HG02970 (cell line): ENCODE measurements around the gene SPC24.

Experiments used
- ATAC-seq: cut with Tn5 transposase; IDR thresholded peaks from one replicate; pipeline ENCODE4 v1.9.1; 2021; ENCODE audit warnings: mild to moderate bottlenecking, moderate library complexity, moderate number of reproducible peaks; ENCODE audit not compliant: unreplicated experiment, low FRiP score

The SPC24 gene, protein sequence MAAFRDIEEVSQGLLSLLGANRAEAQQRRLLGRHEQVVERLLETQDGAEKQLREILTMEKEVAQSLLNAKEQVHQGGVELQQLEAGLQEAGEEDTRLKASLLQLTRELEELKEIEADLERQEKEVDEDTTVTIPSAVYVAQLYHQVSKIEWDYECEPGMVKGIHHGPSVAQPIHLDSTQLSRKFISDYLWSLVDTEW

DNA sequence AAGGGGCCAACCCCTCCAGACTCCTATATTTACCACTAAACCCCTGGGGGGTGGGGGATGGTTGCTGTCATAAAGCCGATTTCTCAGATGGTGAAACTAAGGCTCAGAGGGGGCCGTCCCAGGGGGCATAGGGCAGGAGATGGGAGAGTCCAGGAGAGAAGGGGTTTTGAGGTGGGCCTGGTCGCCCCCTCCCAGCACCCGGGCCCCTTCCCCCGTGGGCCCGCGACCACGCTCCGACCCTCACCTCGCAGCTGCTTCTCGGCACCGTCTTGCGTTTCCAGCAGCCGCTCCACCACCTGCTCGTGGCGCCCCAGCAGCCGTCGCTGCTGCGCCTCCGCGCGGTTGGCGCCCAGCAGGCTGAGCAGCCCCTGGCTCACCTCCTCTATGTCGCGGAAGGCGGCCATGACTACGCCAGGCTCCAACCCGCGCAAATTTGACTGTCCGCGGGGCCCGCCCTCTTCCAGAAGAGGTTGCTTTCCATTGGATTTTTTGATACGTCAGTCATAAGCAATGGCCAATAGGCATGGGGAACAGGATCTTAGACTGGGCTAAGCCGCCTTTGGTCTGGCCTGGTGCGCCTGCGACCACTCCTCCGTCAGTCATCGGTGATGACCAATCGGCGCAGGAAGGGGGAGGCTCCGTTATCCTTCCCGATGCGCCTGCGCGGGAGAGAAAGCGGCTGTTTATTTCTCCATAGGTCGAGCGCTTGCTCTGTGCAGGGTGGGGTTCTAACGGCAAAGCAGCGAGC lies at the start of gene SPC24:
Gene SPC24 (minus strand): TSS at position 410 of the 748 bp plus-strand sequence. CDS start 6 bp downstream, at position 404.
- peak; percentile 97 for ATAC-seq

DNA sequence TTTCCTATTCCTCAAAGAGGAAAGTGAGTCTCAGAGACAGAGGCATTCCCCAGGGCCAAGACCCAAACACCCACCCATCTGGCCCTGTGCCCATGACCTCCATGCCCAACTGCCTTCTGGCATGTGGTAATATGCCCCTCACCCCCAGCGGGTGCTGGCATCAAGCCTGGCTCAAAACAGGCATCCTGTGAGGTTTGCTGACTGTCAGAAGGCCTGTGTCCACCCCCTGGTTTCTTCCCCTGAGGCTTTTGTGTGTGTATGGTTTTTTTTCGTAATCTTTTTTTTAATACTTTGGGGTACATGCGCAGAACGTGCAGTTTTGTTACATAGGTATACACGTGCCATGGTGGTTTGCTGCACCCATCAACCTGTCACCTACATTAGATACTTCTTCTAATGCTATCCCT lies 49.4 kb upstream of the SPC24 start:
- no peak for ATAC-seq

DNA sequence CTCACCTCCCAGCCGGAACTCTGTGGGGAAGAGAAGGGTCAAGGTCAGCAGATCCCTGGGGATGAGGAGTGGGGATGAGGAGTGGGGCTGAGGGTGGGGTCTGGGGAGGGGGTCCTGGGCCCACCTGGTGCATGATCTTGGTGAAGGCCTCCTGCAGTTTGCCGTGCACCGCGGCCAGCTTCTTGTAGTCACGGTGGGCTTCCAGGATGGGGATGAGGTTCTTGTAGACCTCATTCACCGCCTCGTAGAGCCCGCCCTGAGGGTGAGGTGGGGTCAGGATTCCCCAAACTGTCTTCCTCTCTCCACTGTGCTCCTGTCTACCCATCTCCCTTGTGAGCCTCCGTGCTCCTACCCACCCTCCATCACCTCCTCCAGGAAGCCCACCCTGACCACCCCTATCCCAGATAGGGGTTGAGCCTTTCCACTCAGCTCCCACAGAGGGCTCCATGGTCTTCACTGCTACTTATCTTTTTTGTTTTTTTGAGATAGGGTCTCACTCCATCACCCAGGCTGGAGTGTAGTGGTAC lies 48.6 kb upstream of the SPC24 start:
- no peak for ATAC-seq

DNA sequence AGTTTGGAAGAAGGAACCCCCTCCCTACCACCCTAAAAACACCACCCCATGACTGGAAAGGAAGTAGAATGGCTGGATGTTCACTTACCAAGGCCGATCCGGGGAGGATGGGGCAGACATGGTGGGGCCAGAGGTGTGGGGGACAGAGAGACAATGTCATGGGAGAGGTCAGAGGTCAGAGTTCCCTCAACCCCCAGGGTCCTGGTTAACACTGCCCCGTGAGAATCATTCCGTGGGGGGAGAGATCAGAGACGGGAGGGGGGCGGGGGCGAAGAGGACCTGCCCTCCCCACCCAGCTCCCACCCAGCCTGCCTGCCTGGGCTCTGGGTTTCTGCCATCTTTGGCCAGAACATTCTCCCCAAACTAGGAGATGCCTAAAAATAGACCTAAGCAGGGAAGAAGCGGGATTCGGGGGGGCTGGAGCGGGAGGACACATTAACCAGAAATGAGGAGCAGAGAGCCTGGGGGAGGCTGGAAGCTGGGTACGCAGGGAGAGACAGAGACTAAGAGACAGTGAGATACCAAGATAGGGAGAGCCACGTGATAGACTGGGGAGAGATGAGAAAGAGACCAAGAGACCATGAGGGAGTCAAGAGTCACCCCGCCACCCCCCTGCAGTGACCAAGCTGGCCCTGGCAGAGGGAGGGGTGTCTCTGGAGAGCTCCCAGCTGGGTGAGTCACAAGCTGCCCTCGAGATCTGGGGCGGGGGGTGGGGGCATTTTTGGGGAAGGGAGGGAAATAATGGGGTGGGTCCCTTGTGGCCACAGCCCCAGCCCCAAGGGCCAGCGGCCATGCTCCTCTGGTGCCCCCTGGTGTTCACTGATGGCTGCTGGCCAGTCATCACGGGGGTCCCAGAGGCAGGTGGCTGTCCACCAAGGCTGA lies 47.9 kb upstream of the SPC24 start:
- no peak for ATAC-seq

DNA sequence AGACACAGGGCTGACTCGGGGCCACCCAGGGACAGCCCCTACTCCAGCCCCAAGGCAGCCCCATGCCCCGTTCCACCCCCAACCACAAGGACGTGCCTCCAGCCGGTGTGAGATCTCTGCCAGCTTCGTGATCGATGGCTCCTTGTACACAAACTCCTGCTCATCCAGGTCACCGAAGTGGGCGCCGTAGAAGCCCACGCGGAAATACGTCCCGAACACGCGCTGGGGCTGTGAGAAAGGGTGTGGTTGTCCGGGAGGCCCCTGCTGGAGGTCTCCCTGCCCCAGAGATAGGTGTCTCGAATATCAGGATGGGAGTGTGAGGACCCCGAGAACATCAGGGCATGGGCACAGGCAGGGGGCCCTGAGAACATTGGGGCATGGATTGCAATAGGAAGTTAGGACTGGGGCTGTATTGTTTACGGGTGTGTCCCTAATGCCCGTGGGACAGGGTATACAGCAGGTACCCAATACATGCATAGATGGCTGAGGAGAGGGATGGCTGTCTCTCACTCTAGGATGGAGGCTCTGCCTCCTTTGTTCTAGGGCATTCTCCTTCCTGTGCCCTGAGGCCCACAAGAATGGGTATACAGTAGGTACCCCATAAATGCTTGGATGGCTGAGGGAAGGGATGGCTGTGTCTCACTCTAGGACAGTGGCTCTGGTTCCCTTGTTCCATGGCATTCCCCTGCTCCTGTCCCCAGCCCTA lies 47.1 kb upstream of the SPC24 start:
- no peak for ATAC-seq

DNA sequence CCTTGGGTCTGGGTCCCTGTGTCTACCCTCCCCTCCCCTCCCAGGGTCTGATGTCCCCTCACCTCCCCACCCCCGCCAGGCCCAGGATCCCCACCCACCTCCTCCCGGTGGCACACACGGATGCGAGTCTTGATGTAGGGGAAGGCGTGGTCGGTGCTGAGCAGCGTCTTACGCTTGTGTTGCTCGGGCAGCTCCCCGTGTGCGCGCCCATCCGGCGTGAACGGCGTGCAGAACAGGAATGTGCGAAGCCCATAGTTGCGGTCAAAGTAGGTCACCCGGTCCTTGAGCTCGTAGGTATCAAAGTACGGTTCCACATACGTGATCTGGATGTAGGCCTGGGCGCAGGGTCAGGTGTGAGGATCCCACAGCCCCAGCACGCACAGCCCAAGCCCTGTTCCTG lies 46.2 kb upstream of the SPC24 start:
- no peak for ATAC-seq

DNA sequence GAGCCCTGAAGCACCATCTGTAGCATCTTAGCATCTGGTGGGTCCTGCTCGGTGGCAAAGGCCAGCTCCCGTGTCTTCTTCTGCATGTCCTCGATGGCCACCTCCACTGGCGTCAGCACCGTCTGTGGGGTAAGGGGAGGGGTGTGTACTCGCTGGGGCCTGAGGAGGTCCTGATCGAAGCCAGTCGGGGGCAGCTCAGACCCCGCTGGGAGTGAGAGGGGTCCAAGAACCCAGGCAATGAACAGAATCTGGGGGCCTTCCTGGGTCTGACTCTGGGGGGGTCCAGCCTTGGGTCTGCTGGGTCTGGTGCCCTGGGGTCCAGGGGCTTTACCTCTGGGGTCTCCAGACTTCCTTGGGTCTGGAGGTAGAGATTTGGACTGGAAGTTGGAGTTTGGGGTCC lies 45.3 kb upstream of the SPC24 start:
- ATAC-seq = no peak

DNA sequence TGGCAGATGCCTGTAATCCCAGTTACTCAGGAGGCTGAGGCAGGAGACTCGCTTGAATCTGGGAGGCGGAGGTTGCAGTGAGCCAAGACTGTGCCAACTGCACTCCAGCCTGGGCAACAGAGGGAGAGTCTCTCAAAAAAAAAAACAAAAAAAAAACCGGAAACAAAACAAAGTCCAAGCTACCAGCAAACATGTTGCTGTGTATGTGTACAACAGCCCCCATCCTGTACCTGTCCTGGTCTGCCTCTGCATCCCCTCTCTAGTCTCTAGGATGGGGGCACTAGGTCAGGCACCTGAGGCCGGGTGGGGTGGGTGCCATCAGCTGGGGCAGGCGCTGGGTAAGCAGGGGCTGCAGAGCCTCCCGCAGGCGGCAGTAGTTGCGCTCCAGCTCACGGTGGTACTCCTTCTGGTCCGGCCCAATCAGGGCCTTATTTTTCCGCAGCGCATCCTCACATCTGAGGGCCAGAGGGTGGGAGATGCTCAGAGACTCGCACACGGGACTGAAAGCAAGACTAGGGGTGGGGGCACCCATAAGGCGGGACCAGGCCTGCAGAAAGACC lies 44.5 kb upstream of the SPC24 start:
- ATAC-seq = no peak

DNA sequence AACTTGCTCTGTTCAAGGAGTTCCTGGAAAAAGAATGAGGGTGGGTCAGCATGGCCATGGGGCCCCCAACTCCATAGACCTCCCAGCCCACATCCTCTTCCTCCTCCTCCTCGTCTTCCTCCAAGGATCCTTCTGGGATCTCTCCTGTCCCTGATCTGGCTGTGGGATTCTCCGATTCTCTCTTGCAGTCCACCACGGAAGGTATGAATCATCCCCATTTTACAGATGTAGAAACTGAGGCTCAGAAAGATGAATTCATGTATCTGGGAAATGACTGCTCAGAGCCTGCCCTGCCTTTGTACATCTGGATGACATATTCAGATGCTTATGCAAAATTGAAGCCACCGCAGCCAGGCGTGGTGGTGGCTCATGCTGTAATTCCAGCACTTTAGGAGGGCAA lies 43.9 kb upstream of the SPC24 start:
- ATAC-seq = no peak

DNA sequence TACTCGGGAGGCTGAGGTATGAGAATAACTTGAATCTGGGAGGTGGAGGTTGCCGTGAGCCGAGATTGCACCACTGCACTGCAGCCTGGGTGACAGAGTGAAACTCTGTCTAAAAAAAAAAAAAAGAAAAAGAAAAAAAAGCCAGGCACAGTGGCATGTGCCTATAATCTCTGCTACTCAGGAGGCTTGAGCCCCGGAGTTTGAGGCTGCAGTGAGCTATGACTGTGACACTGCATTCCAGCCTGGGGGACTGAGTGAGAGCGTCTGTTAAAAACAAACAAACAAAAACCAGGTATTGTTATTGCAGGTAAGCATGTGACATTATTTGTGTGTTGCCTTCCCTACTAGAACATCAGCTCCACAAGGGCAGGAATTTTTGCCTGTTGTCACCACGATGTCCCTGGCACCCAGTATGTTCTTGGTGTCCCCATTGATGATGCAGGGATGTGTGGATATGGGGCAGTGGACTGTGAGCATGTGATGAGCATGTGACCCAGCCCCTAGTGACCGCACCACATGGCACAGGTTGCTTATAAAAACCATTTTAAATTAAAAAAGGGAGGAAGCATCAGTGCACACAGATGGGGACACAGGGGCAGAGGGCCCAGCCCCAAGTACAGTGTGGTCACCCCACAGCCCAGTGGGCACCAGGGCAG lies 43.3 kb upstream of the SPC24 start:
- ATAC-seq = no peak

DNA sequence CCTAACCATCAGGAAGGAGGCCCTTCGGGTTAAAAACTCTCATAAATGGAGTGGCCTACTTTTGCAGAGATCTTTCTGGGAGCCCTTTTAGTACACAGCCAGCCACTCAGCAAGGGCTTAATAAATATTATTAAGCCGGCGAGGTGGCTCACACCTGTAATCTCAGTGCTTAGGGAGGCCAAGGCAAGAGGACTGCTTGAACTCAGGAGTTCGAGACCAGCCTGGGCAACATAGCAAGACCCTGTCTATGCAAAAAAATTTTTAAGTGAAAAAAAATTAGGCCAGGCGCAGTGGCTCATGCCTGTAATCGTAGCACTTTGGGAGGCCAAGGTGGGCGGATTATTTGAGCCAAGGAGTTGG lies 42.6 kb upstream of the SPC24 start:
- ATAC-seq = no peak

DNA sequence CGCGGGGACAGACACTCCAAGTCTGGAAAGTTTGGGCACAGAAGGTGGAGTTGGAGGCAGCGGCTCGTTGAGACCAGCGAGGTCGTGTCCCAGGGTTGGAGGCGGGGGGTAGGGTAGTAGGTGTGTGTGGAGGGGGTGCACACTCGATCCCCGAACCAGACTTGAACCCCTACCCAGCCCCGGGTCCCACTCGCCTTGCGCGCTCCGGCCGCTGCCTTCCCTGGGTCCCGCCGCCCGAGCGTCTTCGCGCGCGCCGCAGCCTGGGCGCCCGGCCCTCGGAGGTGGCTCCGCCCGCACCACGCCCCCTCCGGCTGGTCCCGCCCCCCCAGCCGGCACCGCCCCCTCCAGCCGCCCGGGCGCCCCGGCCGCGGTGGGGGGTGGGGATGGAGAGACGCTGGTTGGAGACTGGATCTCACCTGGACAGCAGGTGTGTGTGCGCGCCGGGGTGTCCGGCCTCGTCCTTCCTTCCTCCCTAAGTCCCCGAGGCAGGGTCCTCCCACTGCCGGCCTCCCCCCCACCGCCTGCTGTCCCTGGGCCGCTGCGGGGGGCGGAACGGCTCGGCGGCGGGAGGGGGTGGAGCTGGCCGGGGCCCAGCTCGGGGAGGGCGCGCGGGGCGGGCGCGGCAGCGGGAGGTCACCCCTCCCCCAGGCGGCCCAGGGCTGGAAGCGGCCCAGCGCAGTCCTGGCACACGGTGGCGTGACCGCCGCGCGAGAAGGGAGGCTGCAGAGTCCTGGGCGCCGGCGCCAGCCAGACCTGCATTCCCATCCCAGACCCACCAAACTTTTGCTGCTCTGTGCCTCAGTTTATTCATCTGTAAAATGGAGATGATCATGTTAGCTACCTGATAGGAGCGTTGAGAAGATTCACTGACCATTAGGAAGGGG lies 42.0 kb upstream of the SPC24 start, which contains the start of gene KANK2:
Gene KANK2 (minus strand): TSS at position 255 of the 884 bp plus-strand sequence. CDS start 3,034 bp downstream, outside the sequence.
- ATAC-seq = peak; percentile 62

DNA sequence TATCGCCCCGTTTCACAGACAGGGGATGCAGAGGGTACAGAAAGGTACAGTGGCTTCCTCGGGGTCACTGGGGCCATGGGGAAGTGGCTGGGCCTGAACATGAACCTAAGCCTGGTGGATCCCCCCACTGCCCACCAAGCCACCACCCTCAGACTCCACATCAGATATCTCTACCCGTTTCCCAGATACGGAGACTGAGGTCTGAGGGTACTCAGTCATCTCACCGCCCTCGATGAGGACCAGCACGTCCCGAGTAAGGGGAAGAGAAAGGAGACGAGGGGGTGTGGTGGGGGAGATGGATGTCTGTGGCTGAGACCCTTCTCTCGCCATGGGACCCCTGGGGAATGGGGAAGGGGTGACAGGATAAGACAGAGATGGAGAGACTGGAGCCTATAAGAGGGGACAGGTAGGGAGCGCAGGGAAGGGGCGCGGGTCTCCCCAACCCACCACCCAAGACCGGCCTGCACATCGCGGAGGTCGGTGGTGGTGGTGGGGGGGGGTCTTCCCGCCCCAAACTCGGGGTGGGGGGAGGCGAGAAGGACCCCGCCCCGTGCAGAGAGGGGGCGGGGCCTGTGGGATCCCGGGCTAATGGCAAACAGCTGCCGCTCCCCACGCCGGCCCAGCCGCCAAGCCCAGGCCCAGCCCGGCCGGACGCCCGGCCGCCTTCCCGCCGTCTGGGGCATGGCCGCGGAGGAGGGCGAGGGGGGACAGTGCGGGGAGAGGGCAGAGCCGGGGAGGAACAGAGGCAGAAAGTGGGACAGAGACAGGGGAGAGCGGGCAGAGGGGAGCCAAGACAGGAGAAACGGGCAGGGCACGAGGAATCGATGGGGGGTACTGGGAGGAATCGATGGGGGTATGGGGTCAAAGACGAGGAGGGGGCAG lies 41.1 kb upstream of the SPC24 start:
- ATAC-seq = no peak

DNA sequence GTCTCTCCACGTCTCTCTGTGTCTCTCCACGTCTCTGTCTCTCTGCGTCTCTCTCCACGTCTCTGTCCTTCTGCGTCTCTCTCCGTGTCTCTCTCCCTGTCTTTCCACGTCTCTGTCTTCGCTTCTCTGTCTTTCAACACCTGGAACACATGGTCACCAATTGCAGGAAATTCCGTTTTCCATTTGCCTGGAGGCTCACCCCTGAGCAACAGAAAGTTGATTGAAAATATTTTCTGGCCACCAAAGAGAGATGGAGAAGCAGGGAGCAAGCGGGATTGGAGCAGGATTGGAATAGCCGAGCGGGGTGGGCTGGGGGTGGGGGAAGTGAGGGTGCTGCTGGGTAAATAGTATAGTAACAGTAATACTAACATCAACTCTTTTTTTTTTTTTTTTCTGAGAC lies 40.1 kb upstream of the SPC24 start:
- ATAC-seq = no peak

DNA sequence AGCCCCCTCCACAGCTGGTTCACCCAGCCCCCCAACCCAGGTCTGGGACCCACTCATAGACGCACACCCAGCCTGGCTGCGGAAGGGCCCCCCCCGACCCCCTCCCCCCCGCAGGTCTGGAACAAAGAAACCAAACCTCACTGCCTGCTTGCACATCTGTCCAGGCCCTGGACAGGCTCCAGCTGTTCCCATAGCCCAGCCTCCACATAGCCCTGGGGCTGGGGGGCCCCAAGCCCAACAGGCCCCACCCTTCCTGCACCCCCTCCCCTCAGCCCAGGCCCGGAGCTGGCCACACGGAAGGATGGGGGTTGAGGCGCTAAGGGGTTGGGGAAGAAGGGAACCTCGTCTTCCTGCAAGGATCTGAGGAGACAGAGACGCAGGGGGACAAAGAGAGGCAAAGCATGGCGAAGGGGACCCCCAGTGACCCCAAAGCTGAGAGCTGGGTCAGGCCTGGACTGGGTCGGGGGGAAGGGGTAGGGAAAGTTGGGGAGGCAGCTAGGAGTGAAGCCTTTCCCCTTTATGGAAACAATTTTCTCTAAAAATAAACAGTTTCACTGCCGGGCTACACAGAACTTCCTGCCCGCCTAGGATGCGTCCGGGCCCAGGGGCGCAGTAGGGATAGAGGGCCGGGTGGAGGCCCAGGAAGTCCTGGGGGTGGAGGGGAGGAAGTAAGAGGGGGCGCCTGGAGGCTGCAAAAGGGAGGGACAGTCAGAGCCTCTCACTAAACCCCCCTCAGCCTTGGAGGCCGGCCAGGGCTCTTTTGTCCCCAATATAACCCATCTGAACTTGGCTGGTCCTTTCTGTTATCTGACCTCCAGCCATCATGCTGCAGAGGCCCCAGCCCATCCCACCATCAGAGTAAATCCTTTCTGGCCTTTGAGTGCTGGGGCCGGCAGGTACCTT lies 39.3 kb upstream of the SPC24 start:
- ATAC-seq = no peak

DNA sequence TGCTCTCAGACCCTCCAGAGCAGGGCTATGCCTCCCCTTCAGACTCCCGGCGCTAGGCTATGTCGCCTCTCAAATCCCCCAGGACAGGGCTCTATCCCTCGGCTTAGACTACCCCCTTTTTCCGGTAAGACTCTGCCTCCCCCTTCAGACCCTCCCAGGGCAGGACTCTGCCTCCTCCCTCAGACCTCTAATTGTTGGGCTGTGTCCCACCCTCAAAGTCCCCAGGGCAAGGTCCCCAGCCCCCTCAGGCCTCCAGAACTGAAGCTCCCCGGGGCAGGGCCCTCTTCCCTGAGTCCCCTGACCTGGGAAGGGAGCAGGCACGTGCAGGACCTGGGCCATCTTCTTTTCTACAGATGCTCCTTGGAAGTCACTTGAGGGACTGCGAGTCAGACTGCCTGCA lies 38.6 kb upstream of the SPC24 start:
- no peak for ATAC-seq
